T47D (cell line): ENCODE data around the gene CCDC81.

ENCODE experiments used
- DNase-seq, 2 experiments: peaks; one replicate each; pipeline versions ENCODE4 v3.0.0 to v3.0.0-alpha.2; 2011 to 2012; ENCODE audit warnings: low read depth in 1 of 2, low spot score in 1 of 2
- JUND ChIP-seq: IDR thresholded peaks from 2 replicates; pipeline ENCODE4 v1.6.1; 2012; ENCODE audit warnings: low read depth
- in situ Hi-C: cut with HindIII; loops from 2 replicates; pipeline ENCODE4 v1.10.0; 2016; ENCODE audit warnings: low sequenced_read_pairs, low pct_unique_long_range_greater_than_20kb

The CCDC81 gene

GRCh38 chr11:86449993-86450629 is 75.4 kb downstream of the CCDC81 start:
- in situ Hi-C loops: no loop called here

GRCh38 chr11:86453290-86454030 is 78.8 kb downstream of the CCDC81 start:
- peak in 1 of 2 experiments; percentile 3 for DNase-seq
- no peak for TF ChIP-seq JUND
- in situ Hi-C loops: no loop called here

More at GRCh38 chr11:86449993-86450629, 75.4 kb downstream of the CCDC81 start:
- TF ChIP-seq JUND: no peak
- DNase-seq: no peak

DNA sequence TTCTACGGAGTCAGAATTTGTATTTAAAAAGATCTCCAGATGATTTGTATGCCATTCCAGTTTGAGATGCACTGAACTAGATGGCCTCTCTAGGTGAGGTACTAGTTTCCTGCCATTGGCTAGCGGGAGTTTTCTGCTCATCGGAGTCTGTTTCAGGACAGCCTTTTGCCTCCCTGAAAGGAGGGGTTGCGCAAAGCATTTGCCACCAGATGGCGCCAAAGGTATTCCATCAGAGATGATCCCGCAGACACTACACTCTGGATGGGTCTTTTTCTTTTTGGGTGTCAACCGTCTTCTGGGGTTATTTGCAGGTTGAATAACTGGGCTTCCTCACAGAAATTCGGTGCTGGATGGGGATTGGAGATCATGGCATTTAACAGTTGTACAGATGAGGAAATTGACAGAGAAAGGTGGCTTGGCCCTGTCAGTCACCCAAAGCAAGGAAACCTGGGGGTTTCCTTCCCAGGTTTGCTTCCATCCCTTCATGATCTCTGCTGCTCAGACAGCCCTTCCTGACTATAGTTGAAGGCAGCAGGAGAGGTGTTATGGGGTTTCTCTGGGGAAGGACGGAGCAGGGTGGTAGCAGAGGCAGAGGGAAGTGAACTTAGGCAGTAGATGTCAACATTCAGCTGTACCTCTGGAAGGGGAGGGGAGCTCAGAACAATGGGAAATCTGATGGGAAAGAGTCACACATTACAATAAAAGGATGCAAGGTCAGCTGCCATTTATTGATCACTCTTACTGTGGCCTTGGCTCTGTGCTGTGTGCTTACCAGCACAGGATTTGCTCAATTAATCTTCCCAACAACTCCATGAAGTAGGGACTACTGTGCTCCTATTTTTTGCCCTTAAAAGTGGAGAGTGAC is 81.6 kb downstream of the CCDC81 start:
- peak; percentile 61 to 88 for DNase-seq
- TF ChIP-seq JUND: no peak
- in situ Hi-C loops: no loop called here

DNA sequence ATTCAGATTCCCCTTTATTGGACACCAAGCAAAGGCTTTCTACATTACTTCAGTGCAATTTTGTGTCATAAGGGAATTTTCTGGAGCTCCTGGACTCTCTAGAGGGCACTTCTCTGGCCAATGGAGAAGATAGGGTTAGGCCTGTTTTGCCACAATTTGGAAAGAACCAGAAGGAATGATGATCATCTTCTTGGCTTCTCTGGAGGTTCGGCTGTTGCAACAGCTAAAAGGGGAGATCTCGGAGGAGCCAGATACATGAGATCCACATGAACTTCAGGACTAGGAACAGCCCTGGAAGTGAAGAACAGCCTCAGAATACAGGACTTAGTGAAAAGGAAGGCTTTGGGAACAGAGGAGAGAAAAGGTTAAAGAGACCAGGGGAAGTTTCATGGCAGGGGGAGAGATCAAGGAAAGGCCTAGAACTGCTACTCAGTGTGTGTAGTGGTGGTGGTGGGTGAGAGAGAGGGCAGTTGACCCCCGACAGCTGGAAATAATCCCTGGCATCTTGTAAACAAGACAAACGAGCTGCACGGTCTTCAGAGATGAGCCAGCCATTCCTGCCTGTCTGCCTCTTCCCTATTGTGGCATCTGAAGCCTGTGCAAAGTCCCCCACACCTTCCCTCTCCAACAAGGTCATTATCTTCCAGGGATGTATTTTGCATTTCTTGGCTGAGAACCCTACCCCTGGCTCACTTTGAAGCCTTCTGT is 83.8 kb downstream of the CCDC81 start:
- DNase-seq: no peak
- TF ChIP-seq JUND: no peak
- in situ Hi-C loops: no loop called here

DNA sequence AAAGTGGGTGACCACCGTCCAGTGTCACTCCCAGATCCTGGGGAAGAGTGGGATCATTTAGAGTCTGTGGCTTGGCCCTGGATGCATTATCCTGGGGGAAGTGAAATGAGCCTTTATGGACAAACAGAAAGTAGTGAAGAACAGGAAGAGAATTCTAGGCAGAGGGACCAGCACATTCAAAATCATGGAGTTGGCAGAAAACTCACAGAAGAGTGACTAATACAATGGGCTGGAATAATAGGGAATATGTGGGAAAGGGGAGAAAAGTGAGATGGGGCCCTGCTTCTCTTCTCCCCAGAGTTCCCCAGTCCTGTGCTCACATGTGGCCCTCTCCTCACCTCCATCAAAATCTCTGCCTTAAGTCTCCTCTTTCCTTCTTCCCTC is 84.3 kb downstream of the CCDC81 start:
- no peak for DNase-seq
- in situ Hi-C loops: no loop called here
- TF ChIP-seq JUND: no peak

DNA sequence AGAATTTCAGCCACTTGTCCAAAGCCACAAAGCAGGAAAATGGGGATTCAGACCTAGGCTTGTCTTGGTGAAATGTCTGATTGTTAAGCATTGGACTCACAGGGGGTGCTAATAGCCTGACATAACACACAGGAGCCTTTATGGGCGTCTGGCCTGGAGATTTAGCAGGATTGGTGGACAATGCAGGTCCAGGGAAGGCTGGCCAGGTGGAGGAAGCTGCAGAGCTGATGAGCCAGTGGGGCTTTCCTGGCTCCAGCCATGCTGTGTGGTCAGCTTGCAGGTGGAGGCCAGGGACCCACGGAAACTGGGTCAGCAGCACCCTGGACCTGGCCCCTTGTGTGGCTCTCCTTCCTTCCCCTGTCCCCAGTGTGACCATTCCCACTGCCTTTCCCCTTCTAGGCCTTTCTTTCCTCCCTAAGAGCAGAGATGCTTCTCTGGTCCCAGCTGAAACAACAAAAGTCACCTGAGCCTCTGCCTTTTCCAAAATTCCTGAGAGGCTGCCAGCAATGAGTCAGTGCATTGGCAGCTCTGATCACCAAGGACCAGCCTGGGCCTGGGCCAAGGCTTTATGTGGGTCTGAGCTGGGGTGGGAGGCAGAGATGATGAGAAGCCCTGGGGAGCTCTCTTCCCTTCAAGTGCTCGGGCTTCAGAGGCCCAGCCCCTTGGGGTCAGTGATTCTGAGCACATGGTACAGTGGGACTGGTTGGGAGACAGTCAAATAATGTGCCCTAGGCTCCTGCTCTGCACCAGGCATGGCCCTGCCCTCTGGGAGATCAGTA is 85.2 kb downstream of the CCDC81 start:
- TF ChIP-seq JUND: 0 out of 2 replicates have a peak, but pooled peaks have one; percentile 51
- in situ Hi-C loops: no loop called here
- peak; percentile 19 to 79 for DNase-seq

GRCh38 chr11:86460461-86461385 is 86.0 kb downstream of the CCDC81 start:
- in situ Hi-C loops: no loop called here
- no peak for DNase-seq
- no peak for TF ChIP-seq JUND

DNA sequence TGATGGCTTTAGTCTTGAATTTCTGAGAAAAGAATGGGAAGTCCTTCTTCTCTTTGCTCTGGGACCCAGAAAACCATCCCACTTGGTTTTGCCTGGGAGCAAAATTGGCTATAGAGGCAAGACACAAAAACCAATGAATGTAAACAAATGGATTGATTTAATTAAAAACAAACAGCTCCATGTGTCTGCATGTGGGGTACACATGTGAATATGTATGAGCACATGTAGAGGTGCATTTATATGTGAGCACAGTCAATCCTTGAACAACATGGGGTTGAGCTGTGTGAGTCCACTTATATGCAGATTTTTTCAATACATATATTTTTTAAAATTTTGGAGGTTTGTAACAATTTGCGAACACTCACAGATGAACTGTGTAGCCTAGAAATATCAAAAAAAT is 87.2 kb downstream of the CCDC81 start:
- no peak for TF ChIP-seq JUND
- in situ Hi-C loops: no loop called here
- no peak for DNase-seq

DNA sequence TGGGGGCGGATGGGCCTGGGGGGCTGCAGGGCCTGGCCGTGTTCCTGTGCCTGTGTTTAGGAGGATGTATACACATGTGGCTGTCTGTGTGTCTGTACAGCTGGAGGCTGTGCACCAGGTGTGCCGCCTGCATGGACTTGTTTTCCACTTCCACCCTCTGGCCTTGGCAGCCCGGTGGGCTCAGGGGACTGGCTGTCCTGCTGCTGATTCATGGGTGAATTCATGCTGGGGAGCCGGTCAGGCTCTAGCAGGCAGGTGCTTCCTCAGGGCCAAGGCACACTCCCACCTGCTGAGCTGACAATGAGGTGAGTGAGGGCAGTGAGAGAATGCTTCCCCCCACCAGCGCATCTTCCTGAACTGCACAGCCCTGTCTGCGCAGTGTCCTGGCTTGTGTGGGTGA is 88.4 kb downstream of the CCDC81 start:
- no peak for DNase-seq
- TF ChIP-seq JUND: no peak
- in situ Hi-C loops: no loop called here

DNA sequence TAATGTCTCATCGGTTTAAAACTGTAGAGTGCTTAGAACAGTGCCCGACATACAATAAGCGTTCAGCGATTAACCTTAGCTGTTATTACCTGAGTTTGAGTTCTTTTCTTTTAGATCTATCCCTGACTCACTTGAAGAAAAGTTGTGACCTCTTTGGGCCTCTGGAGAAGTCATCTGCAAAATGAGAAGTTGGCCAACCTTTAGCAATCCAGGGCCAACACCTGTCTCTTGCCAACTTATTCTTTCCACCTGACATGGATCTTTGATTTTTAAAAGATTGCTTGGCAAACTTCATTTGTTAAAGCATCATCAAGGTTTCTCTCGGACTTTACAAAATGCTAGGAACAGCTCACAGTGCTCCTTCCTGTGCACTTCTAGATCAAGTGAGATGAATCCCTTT is 89.3 kb downstream of the CCDC81 start:
- in situ Hi-C loops: no loop called here
- TF ChIP-seq JUND: no peak
- DNase-seq: no peak

DNA sequence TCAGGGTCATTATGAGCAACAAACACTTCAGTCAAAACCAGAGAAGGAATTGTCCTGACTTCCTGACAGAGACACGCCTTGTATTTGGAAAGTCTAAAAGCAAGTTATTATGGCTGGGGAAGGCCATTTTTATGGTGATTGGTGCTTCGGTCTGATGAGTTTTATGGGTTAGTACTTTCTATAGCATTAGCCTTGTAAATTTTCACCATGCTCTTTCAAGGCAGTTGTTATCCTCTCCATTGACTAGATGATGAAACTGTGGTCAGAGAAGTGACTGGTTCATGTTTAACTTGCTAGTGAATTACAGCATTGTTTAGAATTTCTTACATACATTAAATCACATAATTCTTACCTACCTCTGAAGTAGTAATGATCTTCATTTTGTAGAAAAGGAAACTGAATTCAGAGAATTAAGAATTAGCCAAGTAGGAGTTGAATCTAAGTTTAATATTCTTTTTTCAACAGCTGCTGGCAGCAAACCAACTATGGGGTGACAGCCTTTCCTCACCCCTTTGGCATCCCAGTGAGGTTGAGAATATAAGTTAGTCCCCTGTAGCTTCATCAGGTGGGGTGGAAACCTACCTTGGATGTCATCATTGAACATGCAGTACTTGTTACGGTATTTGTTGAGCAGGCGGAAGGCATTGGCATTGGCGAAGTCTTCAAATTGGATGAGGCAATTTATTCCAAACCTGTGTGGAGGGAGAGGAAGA is 90.0 kb downstream of the CCDC81 start:
- DNase-seq: no peak
- TF ChIP-seq JUND: no peak
- in situ Hi-C loops: no loop called here
